Stimulated activated CD4-positive, alpha-beta T cell treated with anti-CD3 and anti-CD28 coated beads, Interleukin-2, amount 100 ng/mL, for 24 hours (primary cell): ENCODE measurements around the gene HIVEP3.

ENCODE experiments used
- DNase-seq, 2 donors: peaks; one replicate each; pipeline ENCODE4 v3.0.0-alpha.2; 2020

Gene HIVEP3

DNA sequence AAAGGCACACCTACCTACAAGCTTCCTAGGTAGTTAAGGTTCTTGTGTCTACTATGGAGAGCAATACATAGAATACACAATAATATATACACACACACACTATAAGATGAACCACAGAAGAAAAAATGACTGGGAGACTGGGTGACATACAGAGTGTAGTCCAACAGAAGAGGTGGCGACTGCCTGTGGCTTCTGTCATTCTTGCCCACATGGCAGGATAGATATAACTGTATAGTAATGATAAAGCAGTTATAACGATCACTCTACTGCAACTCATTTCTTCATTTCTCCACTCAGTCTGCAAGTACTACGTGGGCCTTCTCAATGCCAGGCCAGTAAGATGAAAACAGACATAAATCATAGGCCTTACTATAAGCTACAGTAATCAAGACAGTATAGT, 320.4 kb downstream of the HIVEP3 start:
- no peak for DNase-seq

DNA sequence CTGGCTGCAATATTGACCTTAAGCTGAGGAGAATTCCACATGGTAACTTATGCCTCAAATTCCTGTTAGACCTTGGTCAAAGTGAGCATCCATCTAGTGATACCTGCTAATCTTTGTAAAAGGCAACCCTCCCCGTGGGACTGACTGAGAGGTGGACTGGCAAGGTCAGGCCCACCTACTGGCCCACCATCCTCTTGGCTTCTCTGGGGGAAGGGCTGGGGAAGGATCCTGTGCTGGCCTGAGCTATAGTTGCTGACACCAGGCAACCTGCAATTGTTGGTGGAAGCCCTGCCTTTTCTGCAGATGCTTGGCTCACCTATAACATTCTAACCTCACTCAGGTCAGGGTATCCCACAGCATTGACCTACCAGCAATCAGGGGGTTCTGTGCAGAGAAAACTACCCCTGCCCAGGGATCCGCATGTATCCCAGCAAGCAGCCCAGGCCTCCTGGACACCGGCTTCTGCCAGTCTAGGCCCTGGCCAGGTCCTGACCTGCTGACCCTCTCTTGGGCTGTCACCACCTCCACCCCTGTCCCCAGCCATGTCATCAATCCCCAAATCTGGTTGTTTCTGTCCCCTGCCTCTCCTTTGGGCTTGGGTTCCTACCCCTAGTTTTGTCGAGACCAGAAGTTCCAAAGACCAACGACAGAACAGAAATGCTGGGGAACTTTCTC, 326.1 kb downstream of the HIVEP3 start:
- no peak for DNase-seq

DNA sequence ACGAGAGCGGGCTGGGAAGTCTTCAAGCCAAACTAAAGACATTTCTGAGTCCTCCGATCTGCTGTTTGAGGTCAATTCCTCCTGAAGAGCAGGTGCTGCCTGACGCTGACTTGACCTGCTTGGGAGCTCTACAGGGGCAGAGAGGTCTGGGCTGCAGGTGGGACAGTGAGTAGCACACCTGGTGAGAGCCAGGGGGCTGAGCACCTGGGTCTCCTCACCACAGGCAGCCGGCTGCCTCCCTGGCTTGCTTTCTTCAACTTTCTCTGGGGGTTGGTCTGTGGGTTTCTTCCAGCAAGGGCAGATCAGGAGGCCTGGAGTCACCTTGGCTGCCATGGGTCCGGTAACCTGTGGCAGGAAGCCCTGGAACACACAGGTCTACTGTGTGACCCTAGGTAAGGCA, 326.8 kb downstream of the HIVEP3 start:
- DNase-seq = no peak

DNA sequence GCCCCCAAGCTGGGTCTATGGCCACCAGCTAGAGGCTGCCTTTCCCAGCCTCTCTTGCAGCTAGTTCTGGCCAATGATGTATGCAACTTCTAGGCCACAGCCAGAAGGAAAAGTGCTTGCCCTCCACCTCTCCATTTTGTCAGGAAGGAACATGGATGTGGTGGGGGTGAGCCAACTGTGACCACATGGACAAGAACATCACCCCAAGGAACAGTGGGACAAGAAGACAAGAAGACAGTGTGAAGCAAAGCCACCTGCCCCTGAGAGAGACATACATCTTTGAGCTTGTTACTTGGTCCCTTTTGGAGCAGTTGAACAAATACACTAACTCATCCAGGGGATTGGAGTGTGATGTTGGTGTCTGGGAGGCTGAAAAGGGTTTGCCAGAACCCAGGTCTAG, 328.4 kb downstream of the HIVEP3 start:
- no peak for DNase-seq

DNA sequence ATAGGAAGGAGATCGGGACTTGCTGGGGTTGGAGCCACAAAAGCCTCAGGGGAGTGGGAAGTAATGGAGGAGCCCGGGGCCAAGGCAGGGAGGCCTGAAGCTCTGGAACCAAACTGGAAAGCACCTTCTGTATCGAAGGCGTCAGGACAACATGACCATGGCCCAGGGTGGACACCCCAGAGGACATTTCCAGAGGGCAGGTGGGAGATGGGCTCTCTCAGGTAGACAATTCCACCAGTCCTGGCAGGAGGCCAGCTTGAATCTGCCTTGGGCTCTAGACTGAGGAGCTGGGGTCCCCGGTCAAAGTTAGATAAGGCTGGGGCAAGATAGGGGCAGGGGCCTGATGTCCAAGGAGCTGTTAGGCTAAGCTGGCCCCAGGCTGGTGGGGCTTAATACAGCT, 329.3 kb downstream of the HIVEP3 start:
- no peak for DNase-seq

DNA sequence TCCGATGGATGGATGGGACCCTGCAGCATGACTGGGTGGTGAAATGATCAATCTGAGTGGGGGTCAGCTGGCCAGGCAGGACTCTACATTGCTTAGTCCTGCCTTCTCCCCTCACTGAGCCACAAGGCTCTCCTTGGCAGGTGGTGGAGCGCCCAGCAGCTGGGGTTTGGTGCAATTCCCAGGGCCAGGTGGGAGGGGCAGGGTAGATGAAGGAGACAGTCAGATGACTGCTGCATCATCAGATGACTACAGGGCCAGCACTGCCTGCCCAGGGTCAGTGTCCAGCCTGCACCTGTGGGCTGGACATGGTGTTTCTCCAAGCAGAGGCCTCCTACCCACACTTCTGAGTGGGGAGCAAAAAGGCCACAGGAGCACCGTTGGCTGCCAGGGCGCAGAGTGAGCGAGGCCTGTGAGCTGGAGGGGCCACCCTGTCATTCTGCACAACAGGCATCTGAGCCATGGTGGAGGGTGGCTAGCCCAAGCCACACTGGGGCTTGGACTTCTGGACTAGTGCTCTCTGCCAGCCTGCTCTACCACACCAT, 330.3 kb downstream of the HIVEP3 start:
- no peak for DNase-seq

DNA sequence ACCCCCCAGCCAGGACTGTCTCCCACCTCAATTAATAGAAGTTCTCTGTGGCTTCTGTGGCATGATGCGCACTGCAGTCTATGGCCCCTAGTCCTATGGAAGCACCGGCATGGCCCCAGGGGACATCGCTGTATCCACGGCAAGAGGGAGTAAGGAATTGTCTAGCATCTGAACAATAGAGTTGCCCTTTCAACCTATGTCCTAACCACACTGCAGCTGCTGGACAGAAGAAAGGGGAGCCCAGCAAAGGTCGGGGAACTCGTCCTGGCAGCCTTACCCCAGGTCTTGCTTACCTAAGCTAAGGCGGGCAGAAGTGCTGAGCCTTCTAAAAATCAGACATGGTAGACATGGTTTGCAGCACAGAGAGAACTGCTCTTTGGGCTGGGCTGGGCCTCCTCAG, 330.9 kb downstream of the HIVEP3 start:
- no peak for DNase-seq

DNA sequence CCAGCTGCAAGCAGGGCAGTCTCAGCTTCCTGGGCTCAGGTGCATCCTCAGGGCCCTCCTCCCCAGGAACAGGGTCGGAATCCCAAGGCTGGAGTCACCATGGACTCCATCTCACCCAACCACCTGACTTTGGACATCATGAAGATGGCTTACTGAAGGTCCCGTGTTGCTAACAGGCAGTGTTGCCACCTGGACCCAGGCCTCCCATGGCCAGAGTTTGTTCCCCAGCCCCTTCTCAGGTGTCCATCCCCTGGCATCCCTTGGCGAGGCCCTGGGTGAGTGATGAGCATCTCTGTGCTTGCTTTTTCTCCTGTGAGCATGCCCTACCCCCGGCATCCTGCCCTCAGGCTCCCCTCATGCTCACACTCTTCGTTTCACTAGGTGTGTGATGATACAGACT, 332.5 kb downstream of the HIVEP3 start:
- DNase-seq = no peak

DNA sequence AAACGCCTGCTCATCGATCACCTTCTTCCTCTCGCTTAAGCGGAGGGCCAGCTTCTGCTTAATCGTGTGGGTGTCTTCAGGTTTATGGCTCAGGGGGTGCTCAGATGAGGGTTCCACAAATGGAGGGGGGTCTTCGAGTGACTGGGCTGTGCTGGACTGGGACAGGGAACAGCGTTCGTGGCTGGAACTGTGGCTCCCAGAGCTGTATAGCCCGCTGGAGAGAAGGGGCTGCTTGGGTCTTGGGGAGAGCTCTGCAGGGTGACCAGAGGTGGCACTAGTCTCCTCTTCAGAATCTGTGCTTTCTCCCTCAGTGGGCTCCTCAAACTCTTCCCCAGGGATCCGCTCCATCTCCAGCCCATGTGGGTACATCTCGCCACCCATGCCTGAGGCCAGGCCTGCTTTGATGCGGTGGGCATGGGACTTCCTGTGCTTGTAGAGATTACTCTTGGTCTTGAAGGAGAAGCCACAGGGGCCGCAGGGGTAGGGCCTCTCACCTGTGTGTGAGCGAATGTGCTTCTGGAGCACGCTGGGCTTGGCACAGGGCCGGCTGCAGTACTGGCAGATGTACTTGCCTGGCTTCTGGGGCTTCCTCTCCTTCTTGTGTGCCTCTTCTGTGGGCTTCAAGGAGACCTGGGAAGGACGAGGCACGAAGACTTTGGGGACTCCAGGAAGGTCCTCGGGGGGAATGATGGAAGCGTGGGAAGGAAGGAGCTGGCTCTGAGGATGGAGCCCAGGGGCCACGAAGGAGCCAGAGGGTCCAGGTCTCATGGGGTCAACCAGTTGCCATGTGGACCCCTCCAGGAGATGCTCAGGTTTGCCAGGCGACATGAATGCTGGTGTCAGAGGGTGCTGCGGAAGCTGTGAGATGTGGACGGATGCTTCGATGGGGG, 334.8 kb downstream of the HIVEP3 start:
- DNase-seq = no peak

DNA sequence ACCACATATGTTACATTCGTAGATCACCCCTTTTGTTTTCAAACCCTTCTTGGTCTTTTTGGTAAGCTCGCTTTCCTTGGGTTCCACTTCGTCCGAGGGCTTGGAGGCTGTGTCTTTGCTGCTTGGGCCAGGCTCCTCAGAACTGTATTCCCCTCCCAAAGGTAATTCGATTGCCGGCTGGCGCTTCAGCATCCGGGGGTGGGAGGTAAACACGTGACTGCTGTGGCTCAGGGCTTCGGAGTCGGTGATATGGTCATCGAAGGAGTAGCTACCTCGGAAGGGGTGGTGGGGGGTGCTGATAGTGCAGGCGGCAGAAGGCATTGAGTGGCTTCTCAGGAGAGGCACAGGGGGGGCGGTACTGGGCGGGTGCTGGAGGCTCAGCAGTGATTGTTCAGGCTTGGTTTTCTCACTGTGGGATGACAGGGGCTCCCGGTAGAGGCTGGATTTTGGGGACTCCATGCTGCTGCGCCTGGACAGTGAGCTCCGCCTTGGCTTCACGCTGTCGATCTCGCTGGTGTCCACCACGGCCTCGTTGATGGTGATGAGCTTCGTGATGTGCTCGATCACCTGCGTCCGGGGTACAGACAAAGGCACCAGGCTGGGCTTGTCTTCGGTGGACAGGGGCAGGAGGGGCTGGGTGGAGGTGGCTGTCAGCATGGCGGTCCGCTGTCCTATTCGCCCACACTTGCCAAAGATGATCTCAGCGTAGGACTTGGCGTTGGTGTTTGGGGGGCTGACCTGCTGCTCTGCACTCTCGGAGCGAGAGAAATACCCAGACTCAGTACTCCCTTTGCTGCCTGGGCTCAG, 335.7 kb downstream of the HIVEP3 start:
- no peak for DNase-seq

DNA sequence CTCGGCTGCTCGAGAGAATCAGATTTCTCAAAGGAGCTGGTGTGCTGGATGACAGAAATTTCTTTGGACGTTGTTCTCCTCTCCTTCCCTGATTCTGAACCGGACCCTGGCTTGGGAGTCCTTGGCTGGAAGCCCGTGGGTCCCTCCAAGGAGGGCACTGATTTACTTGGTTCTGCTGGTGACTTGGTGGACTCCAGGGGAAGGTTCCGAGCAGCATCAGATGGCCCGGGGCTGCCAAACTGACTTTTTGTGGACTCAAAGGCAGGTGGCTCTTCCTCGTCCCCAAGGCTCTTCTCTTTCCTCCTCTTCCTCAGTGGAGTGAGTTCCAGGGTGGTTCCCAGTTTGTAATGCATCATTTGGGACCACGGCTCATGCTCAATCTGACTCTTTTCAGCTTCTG, 336.4 kb downstream of the HIVEP3 start:
- DNase-seq = no peak

DNA sequence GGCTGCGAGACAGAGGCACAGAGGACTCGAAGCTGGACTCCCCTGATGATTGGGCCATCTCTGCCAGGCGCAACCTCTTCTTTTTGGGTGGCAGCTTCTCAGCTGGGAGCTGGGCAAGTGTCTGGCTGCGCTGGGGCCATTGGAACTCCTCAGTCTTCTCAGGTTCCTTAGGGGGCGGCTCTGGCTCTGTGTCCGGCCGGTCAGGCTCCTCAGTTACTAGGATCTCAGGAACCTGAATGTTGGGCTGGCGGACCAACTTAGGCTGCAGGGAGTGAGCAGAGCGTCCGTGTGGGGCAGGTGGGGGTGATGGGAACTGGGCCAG, 336.8 kb downstream of the HIVEP3 start:
- no peak for DNase-seq

DNA sequence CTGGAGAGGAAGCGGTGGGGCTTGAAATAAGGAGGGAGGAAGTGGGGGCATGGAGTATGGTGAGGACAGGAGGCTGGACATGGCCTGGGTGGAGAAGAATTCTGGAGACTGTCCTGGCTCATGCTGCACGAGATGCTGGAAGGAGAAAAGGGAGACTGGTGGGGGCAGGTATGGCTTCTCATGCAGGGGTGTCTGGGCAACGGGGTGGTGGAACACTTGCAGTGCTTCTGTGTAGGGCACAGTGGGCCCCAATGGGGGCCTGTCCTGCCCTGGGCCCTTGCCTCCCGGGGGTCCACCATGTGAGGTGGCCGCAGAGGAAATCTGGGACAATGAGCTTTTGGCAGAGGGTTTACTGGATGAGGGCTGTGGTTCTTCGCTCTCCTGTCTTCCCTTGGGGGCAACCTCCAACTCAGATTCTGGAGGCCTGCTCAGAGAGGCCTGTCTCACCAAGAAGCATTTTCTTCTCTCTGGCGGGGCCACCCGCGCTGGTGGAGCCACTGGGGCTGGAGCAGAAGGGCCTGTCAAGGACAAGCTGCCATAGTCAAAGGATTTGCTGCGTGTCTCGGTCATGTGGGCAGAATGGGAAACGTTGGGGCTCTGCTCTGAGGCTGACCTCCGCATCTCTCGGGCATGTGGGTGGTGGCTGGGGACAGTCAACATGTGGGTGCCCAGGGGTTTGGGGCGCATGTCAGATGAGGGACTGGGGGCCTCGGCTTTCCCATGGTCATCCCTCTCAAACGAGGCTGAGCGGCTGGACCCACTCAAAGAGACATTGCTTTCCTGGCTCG, 337.3 kb downstream of the HIVEP3 start:
- DNase-seq = no peak

DNA sequence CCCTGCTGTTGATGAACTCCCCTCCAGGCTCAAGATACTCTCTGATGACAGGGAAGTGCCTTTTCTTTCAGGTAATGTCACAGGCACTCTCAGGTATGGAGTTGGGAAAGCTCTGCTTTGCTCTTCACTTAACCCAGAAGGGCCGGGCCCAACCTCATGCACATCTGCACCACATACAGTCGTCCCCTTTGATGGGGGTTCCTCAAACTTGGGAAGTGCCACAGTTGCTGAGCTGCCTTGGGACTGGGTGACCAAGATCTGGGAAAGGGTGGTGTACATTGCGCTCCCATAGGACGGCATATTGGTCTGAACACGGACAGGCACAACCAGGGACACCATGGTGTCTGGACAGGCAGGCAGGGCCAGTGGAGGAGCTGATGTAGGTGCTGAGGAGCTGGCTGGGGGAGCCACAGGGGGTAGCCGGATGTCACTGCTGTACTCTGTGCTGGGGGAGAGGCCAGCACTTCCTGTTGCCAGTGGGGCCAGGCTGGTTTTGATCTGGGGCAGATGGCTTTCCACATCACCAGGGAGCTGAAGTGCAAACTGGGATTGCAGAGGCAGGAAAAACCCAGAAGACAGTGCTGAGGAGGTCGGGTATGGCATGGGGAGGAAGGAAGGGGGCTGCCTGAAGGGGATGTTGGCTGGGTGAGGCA, 338.1 kb downstream of the HIVEP3 start:
- no peak for DNase-seq

DNA sequence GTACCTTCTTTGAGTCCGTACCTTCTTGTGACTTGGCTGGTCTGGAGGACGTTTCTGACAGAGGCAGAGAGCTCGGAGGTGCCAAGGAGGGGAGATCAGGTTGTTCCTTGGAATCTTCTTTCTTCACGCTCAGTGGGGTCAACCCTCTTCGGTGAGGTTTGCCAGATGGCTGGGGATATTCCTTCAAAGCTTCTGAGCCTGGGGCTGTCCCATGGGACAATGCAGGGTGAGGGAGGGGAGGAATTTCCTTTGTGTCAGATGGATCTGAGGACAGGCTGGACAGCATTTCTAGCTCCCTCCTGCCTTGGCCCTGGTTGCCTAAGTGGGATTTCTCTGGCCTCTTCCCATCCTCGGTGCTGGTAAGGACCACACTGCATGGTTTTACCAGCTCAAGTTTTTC, 338.7 kb downstream of the HIVEP3 start:
- DNase-seq = no peak

DNA sequence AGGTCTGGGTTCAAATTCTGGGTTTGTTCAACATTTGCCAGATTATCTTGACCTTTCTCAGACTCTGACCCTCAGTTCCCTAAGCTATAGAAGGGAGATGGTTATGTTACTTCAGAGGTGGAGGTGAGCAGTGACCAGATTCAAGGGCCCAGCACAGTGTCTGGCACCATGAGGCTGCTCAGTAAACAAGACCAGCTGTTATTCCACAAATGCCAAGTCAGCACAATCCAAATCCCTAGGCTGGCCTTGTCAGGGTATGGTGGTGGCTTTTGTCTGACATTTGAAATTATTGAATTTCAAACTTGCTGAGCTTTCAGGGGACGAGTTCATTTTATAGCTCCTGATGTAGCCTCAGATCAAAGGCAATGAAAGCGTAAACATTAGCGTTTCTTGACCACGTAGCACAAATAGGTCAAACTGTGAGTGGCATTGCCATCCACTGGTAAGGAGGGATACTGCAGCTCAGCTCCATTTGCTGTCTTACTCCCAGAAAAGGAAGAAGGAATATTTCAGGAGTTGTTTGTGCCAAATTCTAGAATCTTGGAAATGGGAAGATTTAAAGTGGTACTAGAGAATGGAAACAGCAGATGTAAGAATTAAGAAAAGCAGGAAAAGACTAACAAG, 339.9 kb downstream of the HIVEP3 start:
- no peak for DNase-seq

DNA sequence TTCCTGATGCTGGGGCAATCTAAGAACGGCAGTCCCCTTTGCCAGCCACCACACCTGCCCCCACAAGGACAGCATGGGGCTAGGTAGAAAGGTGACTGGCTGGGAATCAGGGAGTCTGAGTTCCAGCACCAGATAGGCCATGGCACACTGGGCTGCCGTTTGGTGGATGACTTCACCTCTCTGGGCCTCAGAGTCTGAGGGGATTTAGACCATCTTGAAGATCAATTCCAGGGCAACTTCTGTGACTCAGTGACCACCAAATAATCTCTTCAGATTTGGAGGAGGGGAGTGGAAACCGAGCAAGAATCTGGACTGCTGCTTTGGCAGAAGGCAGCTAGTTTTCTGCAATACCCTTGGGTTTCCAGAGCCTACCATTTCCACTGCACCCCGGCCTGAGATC, 342.1 kb downstream of the HIVEP3 start:
- DNase-seq = no peak

DNA sequence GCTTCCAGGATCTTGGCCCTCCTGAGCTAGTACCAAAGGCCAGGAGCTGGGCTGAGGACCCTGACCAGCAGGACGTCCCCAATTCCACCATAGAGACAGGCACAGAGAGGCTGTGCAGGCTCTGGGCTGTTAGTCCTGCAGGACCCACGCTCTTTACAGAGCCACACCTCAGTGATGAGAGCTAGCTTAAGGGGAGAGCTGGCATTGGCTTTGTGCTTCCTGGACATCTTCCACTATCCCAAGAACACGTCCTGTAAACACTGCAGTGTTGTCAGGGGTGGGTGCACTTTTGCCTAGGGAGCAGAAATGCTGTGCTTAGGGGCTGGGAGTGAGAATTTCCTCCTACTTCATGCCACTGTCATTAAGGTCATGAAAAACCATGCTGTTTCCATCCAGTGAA, 342.5 kb downstream of the HIVEP3 start:
- no peak for DNase-seq

DNA sequence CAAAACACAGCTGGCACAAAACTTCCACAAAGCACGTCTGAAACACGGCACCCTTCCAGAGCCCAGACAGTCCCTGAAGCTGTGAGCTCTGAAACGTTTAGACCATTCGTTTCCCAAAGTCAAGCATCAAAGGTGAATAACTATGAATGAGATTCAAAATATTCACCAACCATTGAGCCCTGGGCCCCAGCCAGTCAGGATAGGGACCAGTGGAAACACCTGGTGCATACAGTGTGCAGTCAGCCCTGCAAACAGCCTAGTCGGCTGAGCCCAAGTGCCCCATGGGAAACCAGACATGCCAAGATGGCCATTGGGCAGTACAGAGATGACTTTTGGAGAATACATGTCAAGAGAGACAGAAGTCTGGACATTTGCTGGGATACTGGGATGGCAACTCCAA, 343.9 kb downstream of the HIVEP3 start:
- no peak for DNase-seq

DNA sequence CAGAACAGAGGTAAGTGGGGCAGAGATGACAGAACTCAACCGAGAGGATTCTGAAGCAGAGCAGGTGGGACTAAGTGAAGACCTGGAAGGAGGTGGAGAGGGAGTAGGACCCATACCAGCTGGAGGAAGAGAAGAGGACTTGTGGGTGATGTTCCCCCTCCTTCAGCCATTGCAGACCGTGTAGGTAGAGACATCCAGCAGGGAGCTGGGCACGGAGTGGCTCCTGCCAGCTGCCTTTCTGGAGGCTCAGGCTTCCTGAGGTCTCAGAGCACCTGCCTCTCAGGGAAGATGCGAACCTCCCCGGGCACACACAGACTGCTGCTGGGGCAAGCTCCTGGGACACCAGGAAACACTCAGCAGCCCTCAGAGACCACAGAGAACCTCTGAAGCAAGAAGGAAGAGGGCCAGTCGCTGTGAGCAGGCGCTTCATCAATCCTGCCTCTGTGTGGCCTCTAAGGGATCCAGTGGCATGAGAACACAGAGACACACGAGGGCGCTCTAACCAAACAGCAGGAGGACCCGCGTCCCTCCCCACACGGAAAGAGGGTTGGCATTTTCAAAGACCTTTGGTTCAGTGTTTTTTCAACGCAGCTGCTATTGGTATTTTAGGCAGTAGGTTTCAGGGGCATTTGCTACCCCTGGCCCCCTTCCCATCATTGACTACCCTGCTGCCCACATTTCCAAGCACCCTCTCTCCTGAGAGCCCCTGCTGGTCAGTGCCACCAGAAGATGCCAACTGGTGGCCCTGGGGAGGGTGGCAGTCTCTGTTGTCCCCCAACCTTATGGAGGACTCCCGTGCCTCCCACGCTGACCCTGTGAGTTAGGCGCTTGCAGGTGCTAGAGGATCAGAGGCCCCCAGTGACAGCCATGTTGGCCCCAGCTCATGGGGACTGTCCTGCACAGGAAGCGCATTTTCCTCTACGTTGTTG, 344.7 kb downstream of the HIVEP3 start:
- DNase-seq = peak; percentile 81 to 82

DNA sequence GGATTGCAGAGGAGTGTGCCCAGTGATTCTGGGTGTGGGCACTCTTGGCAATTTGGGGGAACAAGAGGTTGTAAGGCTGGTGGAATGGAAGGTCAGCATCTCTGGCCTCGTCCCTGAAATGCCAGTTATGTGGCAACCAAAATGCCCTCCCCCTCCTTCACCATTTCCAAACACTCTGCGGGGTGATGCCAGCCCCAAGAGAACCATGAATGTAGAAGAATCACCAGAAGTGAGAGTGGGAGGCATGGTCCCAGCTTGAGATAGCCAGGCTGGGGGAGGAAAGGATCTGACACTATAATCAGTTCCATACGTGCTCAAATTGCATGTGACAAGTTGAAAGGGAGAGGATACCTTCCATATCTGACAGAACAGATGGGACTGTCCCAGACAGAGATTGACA, 345.5 kb downstream of the HIVEP3 start:
- DNase-seq = no peak
